Progenitor cell of endocrine pancreas (in vitro differentiated cells): ENCODE results near the gene NCKAP5. TPM values are rescaled to one million over a fixed set of nuclear protein-coding genes. Genes with fewer than 3 reads are reported as not detected.
"Not testable (repeated sequence)": the region's sequence is repeated elsewhere in the genome, so short reads cannot be mapped to it uniquely, and the experiment has no call there.

Experiments used
- DNase-seq: peaks from one replicate; pipeline ENCODE4 v3.0.0; 2021; ENCODE audit warnings: low spot score; ENCODE audit not compliant: unreplicated experiment
- H3K27ac Mint-ChIP-seq: 2 replicates; pipeline ENCODE4 v1.8.0; 2021; ENCODE audit warnings: mild to moderate bottlenecking, moderate library complexity, mixed read lengths
- H3K27me3 Mint-ChIP-seq: 2 replicates; pipeline ENCODE4 v1.8.0; 2021; ENCODE audit warnings: mixed read lengths
- H3K36me3 Mint-ChIP-seq: 2 replicates; pipeline ENCODE4 v1.8.0; 2022; ENCODE audit warnings: mixed read lengths; ENCODE audit not compliant: insufficient read depth
- H3K4me1 Mint-ChIP-seq: 2 replicates; pipeline ENCODE4 v1.8.0; 2021; ENCODE audit warnings: low read depth, mixed read lengths
- H3K4me3 Mint-ChIP-seq: 2 replicates; pipeline ENCODE4 v1.8.0; 2021; ENCODE audit warnings: low read depth, mild to moderate bottlenecking, moderate library complexity, mixed read lengths
- H3K9me3 Mint-ChIP-seq: 2 replicates; pipeline ENCODE4 v1.8.0; 2021; ENCODE audit warnings: low read depth, mixed read lengths
- total RNA-seq: library from RNA; stranded (reverse); gene quantifications from 2 replicates; pipeline ENCODE4 v1.2.1, GENCODE V29; 2021
- TF ChIP-seq, protein P1 (sequence below): fragments of 200-600 bp; sonication (generic); IDR thresholded peaks from one replicate; pipeline ENCODE4 v1.5.0; 2021; ENCODE audit warnings: antibody characterized with exemption, mild to moderate bottlenecking; ENCODE audit not compliant: unreplicated experiment

Gene NCKAP5
- total RNA-seq, 1 donor from 2014 or later = 1.7 TPM

DNA sequence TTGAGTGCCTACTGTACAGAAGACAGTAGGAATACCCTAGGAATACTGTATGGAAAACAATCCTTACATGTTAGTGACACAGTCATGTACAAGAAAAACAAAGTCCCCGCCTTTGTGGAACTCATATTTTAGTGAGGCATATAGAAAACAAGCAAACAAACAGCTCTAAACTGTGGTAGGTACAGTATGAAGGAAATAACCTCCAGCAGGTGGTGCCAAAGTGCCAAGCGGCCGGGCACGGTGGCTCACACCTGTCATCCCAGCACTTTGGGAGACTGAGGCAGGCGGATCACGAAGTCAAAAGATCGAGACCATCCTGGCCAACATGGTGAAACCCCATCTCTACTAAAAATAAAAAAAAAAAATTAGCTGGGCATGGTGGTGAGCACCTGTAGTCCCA, 48.6 kb downstream of the NCKAP5 start:
- not testable (repeated sequence) for H3K27ac Mint-ChIP-seq, H3K4me3 Mint-ChIP-seq, H3K4me1 Mint-ChIP-seq, H3K9me3 Mint-ChIP-seq, DNase-seq, H3K36me3 Mint-ChIP-seq
- H3K27me3 Mint-ChIP-seq = peaks cover 22% of the 10 kb centered on the region
- TF ChIP-seq, protein P1, sequence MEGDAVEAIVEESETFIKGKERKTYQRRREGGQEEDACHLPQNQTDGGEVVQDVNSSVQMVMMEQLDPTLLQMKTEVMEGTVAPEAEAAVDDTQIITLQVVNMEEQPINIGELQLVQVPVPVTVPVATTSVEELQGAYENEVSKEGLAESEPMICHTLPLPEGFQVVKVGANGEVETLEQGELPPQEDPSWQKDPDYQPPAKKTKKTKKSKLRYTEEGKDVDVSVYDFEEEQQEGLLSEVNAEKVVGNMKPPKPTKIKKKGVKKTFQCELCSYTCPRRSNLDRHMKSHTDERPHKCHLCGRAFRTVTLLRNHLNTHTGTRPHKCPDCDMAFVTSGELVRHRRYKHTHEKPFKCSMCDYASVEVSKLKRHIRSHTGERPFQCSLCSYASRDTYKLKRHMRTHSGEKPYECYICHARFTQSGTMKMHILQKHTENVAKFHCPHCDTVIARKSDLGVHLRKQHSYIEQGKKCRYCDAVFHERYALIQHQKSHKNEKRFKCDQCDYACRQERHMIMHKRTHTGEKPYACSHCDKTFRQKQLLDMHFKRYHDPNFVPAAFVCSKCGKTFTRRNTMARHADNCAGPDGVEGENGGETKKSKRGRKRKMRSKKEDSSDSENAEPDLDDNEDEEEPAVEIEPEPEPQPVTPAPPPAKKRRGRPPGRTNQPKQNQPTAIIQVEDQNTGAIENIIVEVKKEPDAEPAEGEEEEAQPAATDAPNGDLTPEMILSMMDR = peak; percentile 31

DNA sequence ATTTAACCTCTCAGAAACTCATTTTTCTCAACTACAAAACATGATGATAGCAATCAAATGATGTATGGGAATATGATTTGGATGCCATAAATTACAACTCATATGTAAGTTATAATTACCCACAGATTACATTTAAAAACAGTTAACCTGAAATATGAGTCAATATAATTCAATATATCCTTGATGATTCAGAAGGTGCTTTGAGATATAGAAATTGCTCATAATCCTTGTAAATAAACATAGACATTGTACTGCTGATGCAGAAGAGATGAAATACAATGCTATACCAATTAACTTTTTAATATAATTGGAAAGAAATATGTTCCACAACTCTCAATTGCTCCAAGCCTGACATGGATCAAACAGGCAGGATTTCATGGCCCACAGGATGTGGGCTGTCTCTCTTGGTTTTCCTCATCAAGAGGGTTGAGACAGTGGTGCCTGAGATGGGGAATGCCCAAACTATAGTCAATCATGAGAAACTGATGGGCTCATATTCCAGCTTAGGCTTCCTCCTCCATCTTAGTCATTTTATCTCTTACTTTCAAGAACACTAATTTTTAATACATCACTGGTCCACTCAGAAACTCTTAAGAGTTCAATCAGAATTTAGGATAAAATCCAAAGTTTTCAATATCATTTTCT, 49.4 kb downstream of the NCKAP5 start:
- Mint-ChIP-seq H3K4me3 (no peak overlapping the region), H3K27ac (no peak overlapping the region), H3K27me3 (peaks cover 16% of the 10 kb centered on the region), H3K36me3 (no peaks in the 10 kb centered on the region), H3K4me1 (no peaks in the 10 kb centered on the region), H3K9me3 (no peaks in the 10 kb centered on the region)
- no peak for DNase-seq
- TF ChIP-seq, protein P1 = no peak

DNA sequence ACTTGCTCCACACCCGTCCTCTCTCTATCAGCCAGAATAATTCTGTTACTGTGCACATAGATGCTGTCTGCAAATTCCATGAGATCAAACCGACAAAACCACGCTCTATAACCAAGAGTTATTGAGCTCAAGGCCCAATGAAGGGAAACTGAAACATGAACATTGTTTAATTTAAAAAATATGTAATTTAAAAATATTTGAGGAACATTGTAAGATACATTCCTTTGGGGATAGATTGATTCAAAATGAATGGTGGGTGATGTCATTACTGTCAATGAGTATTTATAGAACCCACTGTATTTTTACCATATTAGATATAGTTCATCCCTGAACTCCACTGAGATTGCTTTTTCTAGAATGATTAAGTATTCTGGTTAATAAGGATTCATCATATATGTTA, 50.4 kb downstream of the NCKAP5 start:
- Mint-ChIP-seq H3K4me1 (no peaks in the 10 kb centered on the region), H3K27me3 (peaks cover 12% of the 10 kb centered on the region), H3K4me3 (no peak overlapping the region), H3K36me3 (no peaks in the 10 kb centered on the region), H3K9me3 (no peaks in the 10 kb centered on the region), H3K27ac (no peak overlapping the region)
- no peak for DNase-seq
- TF ChIP-seq, protein P1 = no peak

DNA sequence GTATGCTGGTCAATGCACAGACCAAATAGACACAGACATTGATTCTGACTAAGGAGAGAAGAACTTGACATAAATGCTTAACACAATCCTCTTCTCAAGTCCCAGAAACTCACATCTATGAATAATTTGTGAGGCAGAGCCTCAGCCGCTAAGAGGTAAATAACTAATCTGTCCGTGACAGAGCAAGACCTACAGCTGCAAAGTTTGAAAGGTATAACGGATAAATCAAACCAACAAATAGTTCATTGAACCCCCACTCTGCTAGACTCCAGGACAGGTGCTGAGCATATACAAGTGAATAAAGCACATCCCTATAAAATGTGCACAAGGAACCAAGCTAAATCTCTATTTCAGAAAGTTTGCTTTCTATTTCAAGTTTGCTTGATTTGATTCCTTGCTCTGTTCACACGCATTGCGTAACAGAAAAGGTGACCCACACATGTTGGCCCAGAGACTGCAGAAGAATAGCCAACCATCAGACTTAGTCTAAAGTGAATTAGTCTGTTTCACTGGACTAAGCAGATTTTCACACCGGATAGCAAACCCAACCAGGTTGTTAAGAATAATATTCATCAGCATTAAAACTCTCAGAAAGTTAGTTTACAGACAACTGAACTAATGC, 51.7 kb downstream of the NCKAP5 start:
- no peaks in the 10 kb centered on the region for H3K4me1 Mint-ChIP-seq
- H3K27ac Mint-ChIP-seq = no peak overlapping the region
- peaks cover 8% of the 10 kb centered on the region for H3K27me3 Mint-ChIP-seq
- no peaks in the 10 kb centered on the region for H3K9me3 Mint-ChIP-seq
- DNase-seq = no peak
- H3K36me3 Mint-ChIP-seq = no peaks in the 10 kb centered on the region
- H3K4me3 Mint-ChIP-seq = no peak overlapping the region
- TF ChIP-seq, protein P1 = no peak

DNA sequence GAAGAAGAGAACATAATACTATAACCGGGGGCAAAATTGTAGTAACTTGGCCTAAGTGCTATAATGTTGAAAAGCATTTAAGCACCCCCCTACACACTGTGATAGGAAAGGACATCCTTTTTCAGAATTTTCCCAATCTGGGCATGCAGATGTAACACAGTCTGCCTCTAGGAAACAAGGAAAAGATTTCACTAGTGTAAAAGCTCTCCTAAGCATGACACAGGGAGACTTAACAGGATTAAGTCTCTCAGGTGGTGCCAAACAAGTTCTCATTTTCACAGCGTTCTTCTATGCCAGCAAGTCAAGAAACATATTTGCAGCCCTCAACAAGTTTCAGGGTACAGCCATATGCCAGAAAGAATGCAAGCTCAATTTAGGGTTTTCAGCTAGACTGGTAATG, 53.0 kb downstream of the NCKAP5 start:
- no peaks in the 10 kb centered on the region for H3K36me3 Mint-ChIP-seq
- no peak for DNase-seq
- TF ChIP-seq, protein P1 = no peak
- H3K4me3 Mint-ChIP-seq = no peak overlapping the region
- no peaks in the 10 kb centered on the region for H3K4me1 Mint-ChIP-seq
- no peaks in the 10 kb centered on the region for H3K9me3 Mint-ChIP-seq
- peaks cover 10% of the 10 kb centered on the region for H3K27me3 Mint-ChIP-seq
- H3K27ac Mint-ChIP-seq = no peak overlapping the region
